Measurements from ENCODE around the gene ARSI. TPM values are rescaled to one million over a fixed set of nuclear protein-coding genes. Genes with fewer than 3 reads are reported as not detected.
"Not testable (repeated sequence)": the region's sequence is repeated elsewhere in the genome, so short reads cannot be mapped to it uniquely, and the experiment has no call there.

ARSI gene
- total RNA-seq, 1 donor from 2014 or later: 4.6 TPM

DNA sequence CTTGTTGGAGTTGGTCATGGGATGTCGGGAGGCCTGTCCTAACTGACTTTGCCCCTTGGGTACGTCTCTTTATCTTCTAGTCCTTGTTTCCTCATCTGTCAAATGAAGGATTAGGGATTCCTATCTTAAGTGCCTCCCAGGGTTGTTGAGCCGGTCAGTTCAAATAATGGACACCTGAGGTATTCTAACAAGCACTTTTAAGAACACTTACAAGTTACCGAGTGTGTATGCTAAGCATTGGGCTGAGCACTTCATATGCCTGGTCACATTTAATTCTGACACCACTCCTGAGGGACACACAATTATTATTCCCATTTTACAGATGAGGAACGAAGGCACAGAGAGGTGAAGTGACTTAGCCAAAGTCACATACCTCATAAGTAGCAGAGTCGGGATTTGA lies 50.2 kb downstream of the ARSI start:
- Mint-ChIP-seq H3K27ac (no peak overlapping the region), H3K9me3 (no peaks in the 10 kb centered on the region), H3K4me3 (no peak overlapping the region), H3K4me1 (ENCODE audit: unreplicated experiment) (peaks cover 30% of the 10 kb centered on the region), H3K36me3 (no peaks in the 10 kb centered on the region), H3K27me3 (no peaks in the 10 kb centered on the region)
- no peak for DNase-seq (ENCODE audit: extremely low spot score, unreplicated experiment)
- no peak for TF ChIP-seq CTCF (conservative IDR thresholded peaks at IDR 0.05)

- no peak for TF ChIP-seq CTCF (conservative IDR thresholded peaks at IDR 0.05)
- no peak overlapping the region for H3K27ac Mint-ChIP-seq
- H3K4me3 Mint-ChIP-seq: no peak overlapping the region
- peaks cover 30% of the 10 kb centered on the region for H3K4me1 Mint-ChIP-seq (ENCODE audit: unreplicated experiment)
- H3K27me3 Mint-ChIP-seq: no peaks in the 10 kb centered on the region
- no peaks in the 10 kb centered on the region for H3K36me3 Mint-ChIP-seq
- no peaks in the 10 kb centered on the region for H3K9me3 Mint-ChIP-seq
- no peak for DNase-seq (ENCODE audit: extremely low spot score, unreplicated experiment)
Measured at GRCh38 chr5:150251504-150251903, 51.2 kb downstream of the ARSI start.

- Mint-ChIP-seq H3K4me3 (no peak overlapping the region), H3K27me3 (no peaks in the 10 kb centered on the region), H3K4me1 (ENCODE audit: unreplicated experiment) (peaks cover 15% of the 10 kb centered on the region), H3K36me3 (no peaks in the 10 kb centered on the region), H3K27ac (peak overlapping the region; percentile 6), H3K9me3 (no peaks in the 10 kb centered on the region)
- no peak for DNase-seq (ENCODE audit: extremely low spot score, unreplicated experiment)
- no peak for TF ChIP-seq CTCF (conservative IDR thresholded peaks at IDR 0.05)
Measured at GRCh38 chr5:150249744-150250143, 53.0 kb downstream of the ARSI start.

- Mint-ChIP-seq H3K4me3 (no peak overlapping the region), H3K27ac (no peak overlapping the region), H3K36me3 (no peaks in the 10 kb centered on the region), H3K27me3 (no peaks in the 10 kb centered on the region), H3K4me1 (ENCODE audit: unreplicated experiment) (peaks cover 11% of the 10 kb centered on the region), H3K9me3 (no peaks in the 10 kb centered on the region)
- TF ChIP-seq CTCF (conservative IDR thresholded peaks at IDR 0.05): no peak
- no peak for DNase-seq (ENCODE audit: extremely low spot score, unreplicated experiment)
Measured at GRCh38 chr5:150248946-150249345, 53.8 kb downstream of the ARSI start.

DNA sequence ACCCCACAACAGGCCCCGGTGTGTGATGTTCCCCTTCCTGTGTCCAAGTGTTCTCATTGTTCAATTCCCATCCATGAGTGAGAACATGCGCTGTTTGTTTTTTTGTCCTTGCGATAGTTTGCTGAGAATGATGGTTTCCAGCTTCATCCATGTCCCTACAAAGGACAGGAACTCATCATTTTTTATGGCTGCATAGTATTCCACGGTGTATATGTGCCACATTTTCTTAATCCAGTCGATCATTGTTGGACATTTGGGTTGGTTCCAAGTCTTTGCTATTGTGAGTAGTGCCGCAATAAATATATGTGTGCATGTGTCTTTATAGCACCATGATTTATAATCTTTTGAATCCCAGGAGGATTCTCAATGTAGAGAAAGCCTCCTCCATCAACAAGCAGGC lies 54.2 kb downstream of the ARSI start:
- not testable (repeated sequence) for H3K27ac Mint-ChIP-seq; DNase-seq (ENCODE audit: extremely low spot score, unreplicated experiment)

GRCh38 chr5:150247726-150248125 lies 55.0 kb downstream of the ARSI start:
- Mint-ChIP-seq H3K27me3 (peaks cover 5% of the 10 kb centered on the region), H3K27ac (no peak overlapping the region), H3K4me3 (no peak overlapping the region), H3K4me1 (ENCODE audit: unreplicated experiment) (peaks cover 18% of the 10 kb centered on the region), H3K36me3 (no peaks in the 10 kb centered on the region), H3K9me3 (no peaks in the 10 kb centered on the region)
- DNase-seq (ENCODE audit: extremely low spot score, unreplicated experiment): no peak
- no peak for TF ChIP-seq CTCF (conservative IDR thresholded peaks at IDR 0.05)

More for the DNA sequence above, 54.2 kb downstream of the ARSI start:
- H3K27me3 Mint-ChIP-seq, H3K36me3 Mint-ChIP-seq, H3K9me3 Mint-ChIP-seq, H3K4me3 Mint-ChIP-seq: not testable (repeated sequence)
- peaks cover 12% of the 10 kb centered on the region for H3K4me1 Mint-ChIP-seq (ENCODE audit: unreplicated experiment)
